Endothelial cell (in vitro differentiated cells): Measurements from ENCODE around the gene CSNK1G2. TPM values are rescaled to one million over a fixed set of nuclear protein-coding genes. Genes with fewer than 3 reads are reported as not detected.

Experiments used
- DNase-seq: peaks from one replicate; pipeline ENCODE4 v3.0.0; 2021; ENCODE audit warnings: low spot score
- H3K27ac Mint-ChIP-seq: one replicate; pipeline ENCODE4 v1.8.0; 2021; ENCODE audit warnings: mixed read lengths, inconsistent platforms; ENCODE audit not compliant: unreplicated experiment
- H3K27me3 Mint-ChIP-seq: one replicate; pipeline ENCODE4 v1.8.0; 2021; ENCODE audit warnings: mild to moderate bottlenecking, moderate library complexity, mixed read lengths, inconsistent platforms; ENCODE audit not compliant: unreplicated experiment
- H3K36me3 Mint-ChIP-seq: one replicate; pipeline ENCODE4 v1.8.0; 2021; ENCODE audit warnings: mild to moderate bottlenecking, low read depth, mixed read lengths, inconsistent platforms; ENCODE audit not compliant: unreplicated experiment
- H3K4me1 Mint-ChIP-seq: one replicate; pipeline ENCODE4 v1.8.0; 2021; ENCODE audit warnings: mild to moderate bottlenecking, mixed read lengths, inconsistent platforms; ENCODE audit not compliant: unreplicated experiment
- H3K4me3 Mint-ChIP-seq: one replicate; pipeline ENCODE4 v1.8.0; 2021; ENCODE audit warnings: mild to moderate bottlenecking, mixed read lengths, inconsistent platforms; ENCODE audit not compliant: unreplicated experiment
- H3K9me3 Mint-ChIP-seq: one replicate; pipeline ENCODE4 v1.8.0; 2021; ENCODE audit warnings: mixed read lengths, inconsistent platforms; ENCODE audit not compliant: unreplicated experiment
- CTCF ChIP-seq: fragments of 200-600 bp; sonication (generic); IDR thresholded peaks from one replicate; pipeline ENCODE4 v1.5.0; 2021; ENCODE audit warnings: antibody characterized with exemption; ENCODE audit not compliant: unreplicated experiment
- total RNA-seq: library from RNA; stranded (reverse); fragmentation: NEBNext Ultra II Directional; extraction: Animal tissue kit (Norgen Biotek cat#: 25700); gene quantifications from one replicate; pipeline ENCODE4 v1.2.1, GENCODE V29; 2021; ENCODE audit not compliant: unreplicated experiment

CSNK1G2 gene
- total RNA-seq, 1 donor from 2014 or later = 110 TPM

DNA sequence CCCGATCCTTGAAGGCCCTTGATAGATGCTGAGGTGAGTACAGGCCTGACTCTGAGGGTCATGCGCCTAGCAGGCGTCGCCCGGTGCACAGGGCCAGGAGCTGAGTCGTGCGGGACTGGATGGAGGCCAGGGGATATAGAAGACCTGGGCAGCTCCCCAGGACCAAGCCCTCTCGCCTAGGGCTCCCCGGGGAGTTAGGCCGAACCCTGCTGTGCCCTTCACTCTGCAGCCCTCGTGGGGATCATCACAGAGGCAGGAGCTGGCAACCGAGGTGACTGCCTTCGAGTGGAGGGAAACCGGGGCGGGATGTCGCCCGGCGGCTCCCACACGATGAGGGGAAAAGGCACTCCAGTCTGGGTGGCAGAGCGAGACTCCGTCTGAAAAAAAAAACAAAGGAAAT is 11.7 kb downstream of the CSNK1G2 start:
- Mint-ChIP-seq H3K4me3 (no peak overlapping the region), H3K27ac (no peak overlapping the region), H3K4me1 (peaks cover 4% of the 10 kb centered on the region), H3K27me3 (no peaks in the 10 kb centered on the region), H3K9me3 (no peaks in the 10 kb centered on the region), H3K36me3 (peaks cover 9% of the 10 kb centered on the region)
- TF ChIP-seq CTCF = no peak
- DNase-seq = no peak

DNA sequence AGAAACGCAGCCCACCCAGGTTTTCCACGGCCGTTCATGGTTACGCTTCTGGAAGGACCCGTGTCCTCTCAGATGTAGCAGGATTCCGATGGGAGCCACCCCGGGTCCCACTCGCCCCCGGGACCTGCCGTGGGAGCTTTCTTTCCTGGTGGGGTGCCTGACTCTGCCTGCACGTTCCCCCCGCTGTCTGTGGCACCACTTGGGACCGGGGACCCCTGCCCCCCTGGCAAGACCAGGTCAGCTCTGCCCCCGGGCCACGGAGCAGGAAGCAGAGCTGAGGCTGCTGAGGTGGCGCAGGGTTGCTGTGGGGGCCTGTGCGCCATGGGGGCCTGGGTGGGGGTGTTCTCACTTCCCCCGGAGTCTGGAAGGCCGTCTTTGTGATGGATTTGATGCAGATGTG is 12.1 kb downstream of the CSNK1G2 start:
- Mint-ChIP-seq H3K9me3 (no peaks in the 10 kb centered on the region), H3K27ac (no peak overlapping the region), H3K4me1 (peaks cover 4% of the 10 kb centered on the region), H3K4me3 (no peak overlapping the region), H3K36me3 (peaks cover 9% of the 10 kb centered on the region), H3K27me3 (no peaks in the 10 kb centered on the region)
- no peak for TF ChIP-seq CTCF
- DNase-seq = no peak

GRCh38 chr19:1953441-1954094 is 12.6 kb downstream of the CSNK1G2 start:
- H3K4me1 Mint-ChIP-seq = peaks cover 4% of the 10 kb centered on the region
- no peak for DNase-seq
- H3K27me3 Mint-ChIP-seq = no peaks in the 10 kb centered on the region
- H3K27ac Mint-ChIP-seq = no peak overlapping the region
- H3K9me3 Mint-ChIP-seq = no peaks in the 10 kb centered on the region
- peaks cover 7% of the 10 kb centered on the region for H3K36me3 Mint-ChIP-seq
- no peak overlapping the region for H3K4me3 Mint-ChIP-seq
- TF ChIP-seq CTCF = no peak

- Mint-ChIP-seq H3K4me1 (peaks cover 5% of the 10 kb centered on the region), H3K36me3 (peaks cover 4% of the 10 kb centered on the region), H3K4me3 (no peak overlapping the region), H3K9me3 (no peaks in the 10 kb centered on the region), H3K27me3 (peaks cover 3% of the 10 kb centered on the region), H3K27ac (no peak overlapping the region)
- DNase-seq = no peak
- TF ChIP-seq CTCF = no peak
Measured at GRCh38 chr19:1954532-1954933, 13.6 kb downstream of the CSNK1G2 start.

GRCh38 chr19:1955171-1956121 is 14.5 kb downstream of the CSNK1G2 start:
- Mint-ChIP-seq H3K4me3 (no peak overlapping the region), H3K27me3 (peaks cover 7% of the 10 kb centered on the region), H3K27ac (no peak overlapping the region), H3K9me3 (no peaks in the 10 kb centered on the region), H3K4me1 (peaks cover 3% of the 10 kb centered on the region), H3K36me3 (peaks cover 5% of the 10 kb centered on the region)
- TF ChIP-seq CTCF = no peak
- no peak for DNase-seq
